Activated CD4-positive, CD25-positive, alpha-beta regulatory T cell treated with anti-CD3 and anti-CD28 coated beads, Interleukin-2, amount 50 U/mL, for 24 hours (primary cell): Measurements from ENCODE around the gene MCTP1.
"Not testable (repeated sequence)": the region's sequence is repeated elsewhere in the genome, so short reads cannot be mapped to it uniquely, and the experiment has no call there.

ENCODE experiments used
- ATAC-seq, 2 donors: fragments of 150-1000 bp; cut with Tn5 transposase; one replicate each; pipeline ENCODE4 v1.10.0; 2021; ENCODE audit warnings: mild to moderate bottlenecking in 1 of 2, moderate library complexity in 1 of 2

Gene MCTP1

GRCh38 chr5:94855543-94855942 lies 429.4 kb downstream of the MCTP1 start:
- ATAC-seq = no peak

- ATAC-seq = no peak
Measured at GRCh38 chr5:94853120-94853519, 431.8 kb downstream of the MCTP1 start.

- ATAC-seq = no peak
Measured at GRCh38 chr5:94850960-94851359, 433.9 kb downstream of the MCTP1 start.

- ATAC-seq = peak; percentile 79 to 90
Measured at GRCh38 chr5:94849821-94850736, 434.8 kb downstream of the MCTP1 start.

- ATAC-seq = no peak
Measured at GRCh38 chr5:94849324-94849723, 435.6 kb downstream of the MCTP1 start.

- no peak for ATAC-seq
Measured at GRCh38 chr5:94847726-94848125, 437.2 kb downstream of the MCTP1 start.

- peak; percentile 70 to 75 for ATAC-seq
Measured at GRCh38 chr5:94847019-94847418, 437.9 kb downstream of the MCTP1 start.

- not testable (repeated sequence) for ATAC-seq
Measured at GRCh38 chr5:94845696-94846095, 439.2 kb downstream of the MCTP1 start.

- no peak for ATAC-seq
Measured at GRCh38 chr5:94841598-94842322, 443.1 kb downstream of the MCTP1 start.

GRCh38 chr5:94833851-94834250 lies 451.0 kb downstream of the MCTP1 start:
- ATAC-seq = no peak

- no peak for ATAC-seq
Measured at GRCh38 chr5:94832685-94833084, 452.2 kb downstream of the MCTP1 start.

GRCh38 chr5:94830520-94830919 lies 454.4 kb downstream of the MCTP1 start:
- ATAC-seq = no peak

- ATAC-seq = not testable (repeated sequence)
Measured at GRCh38 chr5:94828222-94828621, 456.7 kb downstream of the MCTP1 start.

GRCh38 chr5:94820488-94820887 lies 464.4 kb downstream of the MCTP1 start:
- ATAC-seq = no peak

GRCh38 chr5:94818904-94819303 lies 466.0 kb downstream of the MCTP1 start:
- no peak for ATAC-seq

- ATAC-seq = no peak
Measured at GRCh38 chr5:94815313-94816039, 469.4 kb downstream of the MCTP1 start.

- no peak for ATAC-seq
Measured at GRCh38 chr5:94812232-94812631, 472.7 kb downstream of the MCTP1 start.

GRCh38 chr5:94811331-94811730 lies 473.6 kb downstream of the MCTP1 start:
- ATAC-seq = no peak

GRCh38 chr5:94810877-94811276 lies 474.0 kb downstream of the MCTP1 start:
- no peak for ATAC-seq

GRCh38 chr5:94810281-94810680 lies 474.6 kb downstream of the MCTP1 start:
- no peak for ATAC-seq

- ATAC-seq = no peak
Measured at GRCh38 chr5:94808497-94808896, 476.4 kb downstream of the MCTP1 start.

- ATAC-seq = no peak
Measured at GRCh38 chr5:94807985-94808384, 476.9 kb downstream of the MCTP1 start.

- no peak for ATAC-seq
Measured at GRCh38 chr5:94802450-94802849, 482.4 kb downstream of the MCTP1 start.
